Neural progenitor cell (in vitro differentiated cells): ENCODE results near the gene STXBP4.

Experiments used
- CTCF ChIP-seq: fragments of 200-600 bp; sonication (generic); IDR thresholded peaks from 2 replicates; pipeline ENCODE4 v1.5.1; 2017; ENCODE audit warnings: antibody characterized with exemption, mild to moderate bottlenecking
- EZH2 ChIP-seq: fragments of 200-600 bp; sonication (generic); IDR thresholded peaks from 2 replicates; pipeline ENCODE4 v1.6.1; 2017; ENCODE audit warnings: antibody characterized with exemption, mild to moderate bottlenecking, moderate library complexity
- EZH2phosphoT487 ChIP-seq: fragments of 200-600 bp; sonication (generic); IDR thresholded peaks from 2 replicates; pipeline ENCODE4 v1.6.1; 2017; ENCODE audit warnings: antibody characterized with exemption

- TF ChIP-seq CTCF (no peak), EZH2phosphoT487 (no peak), EZH2 (no peak)
Observed at GRCh38 chr17:55186937-55187770, 218.6 kb downstream of the STXBP4 start.
